ENCODE results near the gene DTL. TPM values are rescaled to one million over a fixed set of nuclear protein-coding genes. Genes with fewer than 3 reads are reported as not detected.

The DTL gene
- total RNA-seq, 2 donors from 2014 or later = 5.2 to 19.9 TPM

DNA sequence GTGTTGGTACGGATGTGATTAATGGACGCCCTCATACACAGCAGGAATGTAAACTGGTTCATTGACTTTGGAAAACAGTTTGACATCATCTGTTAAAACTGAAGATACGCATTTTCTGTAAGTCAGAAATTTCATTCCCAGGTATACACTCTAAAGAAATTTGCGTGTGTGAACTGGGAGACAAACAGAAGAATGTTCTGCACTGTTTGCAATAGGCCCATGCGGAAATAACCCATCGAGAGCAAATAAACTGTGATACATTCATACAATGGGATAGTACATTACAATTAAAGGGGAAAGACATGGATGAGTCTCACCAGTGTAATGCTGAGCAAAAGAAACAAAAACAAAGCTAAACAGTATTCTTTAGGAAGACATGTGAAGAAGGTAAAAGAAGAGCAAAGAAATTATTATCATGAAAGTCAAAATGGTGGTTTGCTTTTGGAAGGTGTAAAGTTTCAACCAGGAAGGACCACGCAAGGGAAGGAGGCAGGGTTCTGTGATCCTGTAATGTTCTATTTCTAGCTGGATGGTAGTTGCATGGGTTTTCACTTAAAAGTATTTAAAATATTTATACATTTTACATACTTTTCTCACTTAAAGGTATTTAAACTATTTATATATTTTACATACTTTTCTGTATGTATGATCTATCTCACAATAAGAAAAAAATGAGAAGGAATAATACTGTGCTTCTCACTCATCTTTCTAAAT, 30.5 kb upstream of the DTL start:
- Histone ChIP-seq H3K36me3 (no peaks in the 10 kb centered on the region), H3K27me3 (no peaks in the 10 kb centered on the region), H3K4me1 (no peaks in the 10 kb centered on the region), H3K4me3 (no peak overlapping the region), H3K9me3 (no peaks in the 10 kb centered on the region), H3K9ac (ENCODE audit: low read depth in 2 of 2, low read length in 2 of 2) (no peak overlapping the region), H3K27ac (no peak overlapping the region)
- DNase-seq = no peak
- intact Hi-C loops (cut with DNase I) = loop anchor here (5.0 kb wide), 1 partner anchor 308 kb away; no protein-coding TSS in a partner anchor
- TF ChIP-seq, protein P1, sequence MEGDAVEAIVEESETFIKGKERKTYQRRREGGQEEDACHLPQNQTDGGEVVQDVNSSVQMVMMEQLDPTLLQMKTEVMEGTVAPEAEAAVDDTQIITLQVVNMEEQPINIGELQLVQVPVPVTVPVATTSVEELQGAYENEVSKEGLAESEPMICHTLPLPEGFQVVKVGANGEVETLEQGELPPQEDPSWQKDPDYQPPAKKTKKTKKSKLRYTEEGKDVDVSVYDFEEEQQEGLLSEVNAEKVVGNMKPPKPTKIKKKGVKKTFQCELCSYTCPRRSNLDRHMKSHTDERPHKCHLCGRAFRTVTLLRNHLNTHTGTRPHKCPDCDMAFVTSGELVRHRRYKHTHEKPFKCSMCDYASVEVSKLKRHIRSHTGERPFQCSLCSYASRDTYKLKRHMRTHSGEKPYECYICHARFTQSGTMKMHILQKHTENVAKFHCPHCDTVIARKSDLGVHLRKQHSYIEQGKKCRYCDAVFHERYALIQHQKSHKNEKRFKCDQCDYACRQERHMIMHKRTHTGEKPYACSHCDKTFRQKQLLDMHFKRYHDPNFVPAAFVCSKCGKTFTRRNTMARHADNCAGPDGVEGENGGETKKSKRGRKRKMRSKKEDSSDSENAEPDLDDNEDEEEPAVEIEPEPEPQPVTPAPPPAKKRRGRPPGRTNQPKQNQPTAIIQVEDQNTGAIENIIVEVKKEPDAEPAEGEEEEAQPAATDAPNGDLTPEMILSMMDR (IDR thresholded peaks at IDR 0.05) = no peak

DNA sequence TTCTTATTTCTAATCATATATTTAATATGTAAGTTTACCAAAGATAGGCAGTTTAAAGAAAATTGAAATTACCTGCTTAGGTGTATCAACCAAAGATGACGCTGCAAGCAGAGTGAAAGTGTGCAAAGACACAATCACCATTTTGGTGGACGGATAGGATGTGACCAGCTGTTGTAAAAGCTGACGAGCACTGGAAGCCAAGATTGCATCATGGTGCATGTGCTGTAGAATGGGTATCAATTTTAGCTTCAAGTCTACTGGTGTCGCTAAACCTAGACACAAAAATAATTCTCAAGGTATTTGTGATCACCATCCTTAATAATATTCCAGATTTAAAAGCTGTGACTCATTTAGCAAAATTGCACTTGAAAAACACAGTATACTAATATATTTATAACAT, 28.4 kb upstream of the DTL start:
- H3K36me3 ChIP-seq = no peaks in the 10 kb centered on the region
- no peak overlapping the region for H3K9ac ChIP-seq (ENCODE audit: low read depth in 2 of 2, low read length in 2 of 2)
- intact Hi-C loops (cut with DNase I) = loop anchor here (5.0 kb wide), 1 partner anchor 310 kb away; no protein-coding TSS in a partner anchor
- H3K4me1 ChIP-seq = no peaks in the 10 kb centered on the region
- no peaks in the 10 kb centered on the region for H3K27me3 ChIP-seq
- no peaks in the 10 kb centered on the region for H3K9me3 ChIP-seq
- no peak overlapping the region for H3K27ac ChIP-seq
- H3K4me3 ChIP-seq = no peak overlapping the region
- TF ChIP-seq, protein P1 (IDR thresholded peaks at IDR 0.05) = no peak
- DNase-seq = no peak

DNA sequence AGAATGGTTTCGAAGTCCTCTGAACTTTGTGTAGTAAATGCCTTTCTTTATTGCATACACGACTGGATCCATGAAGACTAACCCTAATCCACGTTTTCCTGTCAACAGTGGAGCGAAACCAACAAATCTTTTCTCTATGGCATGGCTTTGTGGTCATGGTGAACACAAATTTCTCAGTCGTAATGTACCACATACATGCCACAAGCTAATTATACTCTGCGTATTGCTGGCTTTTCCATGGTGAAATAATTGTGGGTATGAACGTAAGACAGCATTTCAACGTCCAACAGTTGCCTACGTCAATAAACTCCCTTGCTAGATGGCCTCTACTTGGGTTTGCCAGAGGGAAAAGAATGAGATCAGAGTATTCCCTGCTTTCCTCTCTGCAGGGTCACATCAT, 27.7 kb upstream of the DTL start:
- DNase-seq = no peak
- TF ChIP-seq, protein P1 (IDR thresholded peaks at IDR 0.05) = no peak
- H3K9ac ChIP-seq (ENCODE audit: low read depth in 2 of 2, low read length in 2 of 2) = no peak overlapping the region
- H3K4me1 ChIP-seq = no peaks in the 10 kb centered on the region
- H3K36me3 ChIP-seq = no peaks in the 10 kb centered on the region
- H3K27ac ChIP-seq = no peak overlapping the region
- no peak overlapping the region for H3K4me3 ChIP-seq
- no peaks in the 10 kb centered on the region for H3K9me3 ChIP-seq
- intact Hi-C loops (cut with DNase I) = loop anchor here (5.0 kb wide), 1 partner anchor 311 kb away; no protein-coding TSS in a partner anchor
- no peaks in the 10 kb centered on the region for H3K27me3 ChIP-seq

DNA sequence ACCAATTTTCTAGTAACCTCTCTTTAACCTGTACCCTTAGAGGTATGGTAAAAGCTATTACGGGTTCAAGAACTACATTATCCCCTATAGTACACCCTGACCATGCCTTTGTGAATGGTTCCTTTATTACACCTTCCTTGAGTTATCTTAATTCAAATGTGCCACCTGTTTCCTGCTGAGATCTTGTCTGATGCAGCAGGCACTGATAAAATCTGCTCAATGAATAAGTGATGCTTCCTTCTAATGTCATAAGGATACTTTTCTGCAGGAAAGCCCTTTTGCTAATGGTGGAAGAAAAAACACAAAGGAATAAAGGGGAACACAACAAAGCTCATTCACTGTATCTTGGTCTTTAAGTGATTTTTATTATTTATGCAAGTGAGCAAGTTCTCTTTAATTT, 26.0 kb upstream of the DTL start:
- Histone ChIP-seq H3K9me3 (no peaks in the 10 kb centered on the region), H3K36me3 (no peaks in the 10 kb centered on the region), H3K9ac (ENCODE audit: low read depth in 2 of 2, low read length in 2 of 2) (no peak overlapping the region), H3K4me1 (no peaks in the 10 kb centered on the region), H3K4me3 (no peak overlapping the region), H3K27me3 (no peaks in the 10 kb centered on the region), H3K27ac (no peak overlapping the region)
- intact Hi-C loops (cut with DNase I) = loop anchor here (5.0 kb wide), 1 partner anchor 312 kb away; no protein-coding TSS in a partner anchor
- no peak for DNase-seq
- TF ChIP-seq, protein P1 (IDR thresholded peaks at IDR 0.05) = no peak

DNA sequence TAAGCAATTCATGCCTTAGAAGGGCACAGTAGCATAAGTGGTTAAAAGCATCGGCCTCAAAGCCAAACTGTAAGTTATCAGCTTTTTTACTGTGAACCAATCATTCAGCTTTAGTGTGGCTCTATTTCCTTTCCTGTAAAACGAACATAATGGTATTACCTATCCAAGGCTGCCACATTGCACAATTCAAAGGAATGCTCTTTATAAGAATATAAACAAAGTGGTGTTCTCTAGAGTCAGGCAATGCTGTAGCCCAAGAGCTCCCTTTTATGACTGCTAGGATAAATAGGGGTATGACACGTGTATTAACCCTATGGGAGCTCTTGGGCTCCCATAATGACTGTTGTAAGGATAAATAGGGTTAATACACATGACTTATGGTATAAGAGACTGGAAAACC, 25.5 kb upstream of the DTL start:
- H3K9ac ChIP-seq (ENCODE audit: low read depth in 2 of 2, low read length in 2 of 2) = no peak overlapping the region
- H3K4me3 ChIP-seq = no peak overlapping the region
- no peak for DNase-seq
- H3K4me1 ChIP-seq = no peaks in the 10 kb centered on the region
- TF ChIP-seq, protein P1 (IDR thresholded peaks at IDR 0.05) = no peak
- intact Hi-C loops (cut with DNase I) = no loop called here
- H3K27ac ChIP-seq = no peak overlapping the region
- H3K9me3 ChIP-seq = no peaks in the 10 kb centered on the region
- H3K27me3 ChIP-seq = no peaks in the 10 kb centered on the region
- H3K36me3 ChIP-seq = no peaks in the 10 kb centered on the region

Data from colonic mucosa (tissue), 4 donors.